HCT116 (cell line): ENCODE measurements around the gene FANK1. TPM values are rescaled to one million over a fixed set of nuclear protein-coding genes. Genes with fewer than 3 reads are reported as not detected.

ENCODE experiments used
- ATAC-seq: fragments of 200-7000 bp; cut with Tn5 transposase; 2 replicates; pipeline ENCODE4 v1.9.1; 2020; ENCODE audit warnings: mild to moderate bottlenecking, moderate library complexity
- BruUV-seq: library from RNA; stranded (reverse); fragments of 400-500 nt; replicated peaks from 2 replicates; lab custom pipeline; 2021; lab: Mats Ljungman, UMichigan
- CTCF ChIA-PET: fragments of 300-600 bp; sonication (Branson Sonifier 250); formaldehyde crosslinking; loops from one replicate; lab custom pipeline; 2021; ENCODE audit warnings: antibody characterized with exemption; lab: Charles Lee
- POLR2A ChIA-PET: fragments of 300-600, 350-600 bp; sonication (Branson Sonifier 250); formaldehyde crosslinking; loops from one replicate; lab custom pipeline; 2021; ENCODE audit warnings: antibody characterized with exemption; lab: Charles Lee
- RAD21 ChIA-PET, 2 experiments: fragments of 300-600 bp; sonication (Branson Sonifier 250); formaldehyde crosslinking; loops; one replicate each; lab custom pipeline; 2023; ENCODE audit warnings: low total read pairs in 2 of 2; ENCODE audit not compliant: uncharacterized antibody in 2 of 2, unreplicated experiment in 2 of 2, low non-redundant PET in 1 of 2; lab: Charles Lee
- DNase-seq: peaks from one replicate; pipeline ENCODE4 v3.0.0-alpha.2; 2010; ENCODE audit warnings: low read depth, low spot score
- H2AFZ ChIP-seq: fragments of 200-600 bp; shearing (Covaris generic), sonication (generic); 2 replicates; pipeline ENCODE4 v1.6.1; 2017; ENCODE audit warnings: low read depth, mixed run types, mixed read lengths, antibody characterized with exemption, low read length; ENCODE audit not compliant: poor library complexity, severe bottlenecking
- H3K27ac ChIP-seq: 2 replicates; pipeline ENCODE4 v1.5.1; 2012; ENCODE audit warnings: low read depth, low read length
- H3K27me3 ChIP-seq: fragments of 200-600 bp; sonication (generic); 2 replicates; pipeline ENCODE4 v1.6.1; 2016; ENCODE audit warnings: mixed run types, low read length, mixed read lengths; ENCODE audit not compliant: insufficient read depth
- H3K36me3 ChIP-seq, 2 experiments: fragments of 200-500 bp in 1 of 2; fragments of 200-600 bp in 1 of 2; sonication (Bioruptor generic) in 1 of 2; sonication (generic) in 1 of 2; 2 replicates each; pipeline versions ENCODE4 v1.5.1 to v1.6.1; 2014 to 2016; ENCODE audit warnings: low read length in 2 of 2, inconsistent platforms in 1 of 2, mixed read lengths in 1 of 2, mixed run types in 1 of 2; ENCODE audit not compliant: insufficient read depth in 2 of 2, control insufficient read depth in 1 of 2
- H3K4me1 ChIP-seq, 2 experiments: fragments of 200-600 bp in 1 of 2; sonication (generic) in 1 of 2; 2 replicates each; pipeline versions ENCODE4 v1.5.1 to v1.6.1; 2012 to 2017; ENCODE audit warnings: low read length in 2 of 2, inconsistent platforms in 1 of 2, mild to moderate bottlenecking in 1 of 2, mixed read lengths in 1 of 2, mixed run types in 1 of 2, moderate library complexity in 1 of 2; ENCODE audit not compliant: insufficient read depth in 2 of 2, control insufficient read depth in 1 of 2
- H3K4me2 ChIP-seq: fragments of 200-600 bp; sonication (generic); 2 replicates; pipeline ENCODE4 v1.6.1; 2017; ENCODE audit warnings: mixed run types, low read length, mixed read lengths
- H3K4me3 ChIP-seq, 2 experiments: fragments of 200-600 bp in 1 of 2; sonication (generic) in 1 of 2; replicated peaks in 1 of 2; 2 replicates each; pipeline ENCODE4 v1.5.1; 2011 to 2016; ENCODE audit warnings: low read length in 2 of 2, control low read depth in 1 of 2, low read depth in 1 of 2, mild to moderate bottlenecking in 1 of 2, mixed read lengths in 1 of 2, mixed run types in 1 of 2
- H3K79me2 ChIP-seq: fragments of 200-600 bp; sonication (generic); 2 replicates; pipeline ENCODE4 v1.6.1; 2017; ENCODE audit warnings: mild to moderate bottlenecking, mixed run types, low read length, moderate library complexity, mixed read lengths; ENCODE audit not compliant: insufficient read depth
- H3K9ac ChIP-seq: fragments of 200-600 bp; sonication (generic); 2 replicates; pipeline ENCODE4 v1.6.1; 2016; ENCODE audit warnings: low read length, mixed read lengths
- H3K9me2 ChIP-seq: fragments of 200-600 bp; sonication (generic), shearing (Covaris generic); 2 replicates; pipeline ENCODE4 v1.6.1; 2017; ENCODE audit warnings: mixed run types, mild to moderate bottlenecking, moderate library complexity; ENCODE audit not compliant: insufficient read depth
- H3K9me3 ChIP-seq, 2 experiments: fragments of 200-500 bp in 1 of 2; fragments of 200-600 bp in 1 of 2; sonication (Bioruptor generic) in 1 of 2; sonication (generic) in 1 of 2; 2 replicates each; pipeline ENCODE4 v1.6.1; 2014 to 2017; ENCODE audit warnings: low read length in 2 of 2, mixed read lengths in 2 of 2, inconsistent platforms in 1 of 2, low read depth in 1 of 2, mild to moderate bottlenecking in 1 of 2, mixed run types in 1 of 2, moderate library complexity in 1 of 2; ENCODE audit not compliant: control insufficient read depth in 1 of 2, insufficient read depth in 1 of 2
- H4K20me1 ChIP-seq: fragments of 200-600 bp; sonication (generic), shearing (Covaris generic); 2 replicates; pipeline ENCODE4 v1.6.1; 2017; ENCODE audit warnings: mixed run types, mild to moderate bottlenecking, moderate library complexity; ENCODE audit not compliant: insufficient read depth
- ELF1 ChIP-seq: IDR thresholded peaks from 2 replicates; pipeline ENCODE4 v1.6.1; 2012; ENCODE audit warnings: low read depth, borderline replicate concordance
- POLR2A ChIP-seq: IDR thresholded peaks from 2 replicates; pipeline ENCODE4 v1.7.0; 2011; ENCODE audit warnings: borderline replicate concordance; ENCODE audit not compliant: insufficient read depth, insufficient read length; ENCODE audit errors: extremely low read depth
- POLR2AphosphoS5 ChIP-seq: IDR thresholded peaks from 2 replicates; pipeline ENCODE4 v1.6.1; 2011; ENCODE audit warnings: mild to moderate bottlenecking, low read depth, low read length, moderate library complexity
- RAD21 ChIP-seq: IDR thresholded peaks from 2 replicates; pipeline ENCODE4 v1.6.1; 2012; ENCODE audit warnings: low read depth, mild to moderate bottlenecking
- SRF ChIP-seq: IDR thresholded peaks from 2 replicates; pipeline ENCODE4 v1.6.1; 2012; ENCODE audit warnings: low read depth
- YY1 ChIP-seq: IDR thresholded peaks from 2 replicates; pipeline ENCODE4 v1.6.1; 2011; ENCODE audit warnings: low read length, low read depth, moderate library complexity, mild to moderate bottlenecking; ENCODE audit not compliant: insufficient replicate concordance; ENCODE audit errors: extremely low read depth
- ZNF274 ChIP-seq: fragments of 200-500 bp; sonication (Bioruptor generic); IDR thresholded peaks from 2 replicates; pipeline ENCODE4 v1.6.1; 2014; ENCODE audit warnings: mild to moderate bottlenecking, low read depth, low read length, inconsistent platforms
- intact Hi-C: fragments of 100-400 bp; cut with micrococcal nuclease; formaldehyde crosslinking; loops from 2 replicates; pipeline ENCODE4 v1.10.0; 2022
- total RNA-seq: library from RNA; stranded (reverse); gene quantifications from one replicate; pipeline ENCODE4 v1.2.1, GENCODE V29; 2021; ENCODE audit not compliant: unreplicated experiment
- TF ChIP-seq, protein P1 (sequence below): IDR thresholded peaks from 2 replicates; pipeline ENCODE4 v1.6.1; 2012
- TF ChIP-seq, protein P2 (sequence below): IDR thresholded peaks from 2 replicates; pipeline ENCODE4 v1.6.1; 2011; ENCODE audit warnings: mild to moderate bottlenecking, low read length, moderate library complexity; ENCODE audit not compliant: insufficient replicate concordance; ENCODE audit errors: extremely low read depth

The FANK1 gene
- total RNA-seq, 1 experiment from 2014 or later = 5.4 TPM

DNA sequence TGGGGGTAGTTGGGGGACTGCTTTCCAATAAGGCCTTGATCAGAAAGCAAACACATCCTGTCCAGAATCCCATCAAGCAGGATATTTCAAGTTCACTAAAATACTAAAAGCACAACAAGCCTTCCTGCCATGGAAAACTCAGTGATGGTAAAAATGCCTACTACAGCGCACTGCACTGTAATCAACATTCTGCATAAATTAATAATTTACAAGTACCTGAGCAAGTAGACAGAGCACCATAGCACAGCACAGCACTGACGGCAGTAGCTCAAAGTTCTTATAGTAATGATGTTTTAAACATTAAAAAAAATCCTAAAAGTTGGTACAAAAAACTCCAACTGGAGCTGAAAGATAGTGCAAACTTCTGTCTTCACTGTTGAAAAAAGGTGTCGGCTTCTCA, 120.5 kb downstream of the FANK1 start:
- Histone ChIP-seq H3K9me2 (no peaks in the 10 kb centered on the region), H3K9ac (no peak overlapping the region), H3K79me2 (no peaks in the 10 kb centered on the region), H3K9me3 (no peaks in the 10 kb centered on the region), H3K4me3 (no peak overlapping the region), H4K20me1 (no peaks in the 10 kb centered on the region), H3K4me2 (no peak overlapping the region), H3K27ac (no peak overlapping the region), H3K36me3 (no peaks in the 10 kb centered on the region), H3K27me3 (no peaks in the 10 kb centered on the region), H3K4me1 (peaks cover 0 to 5% of the 10 kb centered on the region in 2 experiments; a peak in 1 of 4 replicates), H2AFZ (no peak overlapping the region)
- POLR2A ChIA-PET = no interaction called here
- no TSS peak for BruUV-seq
- CTCF ChIA-PET = no interaction called here
- DNase-seq = no peak
- RAD21 ChIA-PET = no interaction called here
- ATAC-seq = no peak
- intact Hi-C loops = no loop called here
- TF ChIP-seq YY1 (no peak), ELF1 (no peak), POLR2A (no peak), RAD21 (no peak), POLR2AphosphoS5 (no peak), SRF (no peak), ZNF274 (no peak)
- TF ChIP-seq, protein P1, sequence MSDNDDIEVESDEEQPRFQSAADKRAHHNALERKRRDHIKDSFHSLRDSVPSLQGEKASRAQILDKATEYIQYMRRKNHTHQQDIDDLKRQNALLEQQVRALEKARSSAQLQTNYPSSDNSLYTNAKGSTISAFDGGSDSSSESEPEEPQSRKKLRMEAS = no peak
- TF ChIP-seq, protein P2, sequence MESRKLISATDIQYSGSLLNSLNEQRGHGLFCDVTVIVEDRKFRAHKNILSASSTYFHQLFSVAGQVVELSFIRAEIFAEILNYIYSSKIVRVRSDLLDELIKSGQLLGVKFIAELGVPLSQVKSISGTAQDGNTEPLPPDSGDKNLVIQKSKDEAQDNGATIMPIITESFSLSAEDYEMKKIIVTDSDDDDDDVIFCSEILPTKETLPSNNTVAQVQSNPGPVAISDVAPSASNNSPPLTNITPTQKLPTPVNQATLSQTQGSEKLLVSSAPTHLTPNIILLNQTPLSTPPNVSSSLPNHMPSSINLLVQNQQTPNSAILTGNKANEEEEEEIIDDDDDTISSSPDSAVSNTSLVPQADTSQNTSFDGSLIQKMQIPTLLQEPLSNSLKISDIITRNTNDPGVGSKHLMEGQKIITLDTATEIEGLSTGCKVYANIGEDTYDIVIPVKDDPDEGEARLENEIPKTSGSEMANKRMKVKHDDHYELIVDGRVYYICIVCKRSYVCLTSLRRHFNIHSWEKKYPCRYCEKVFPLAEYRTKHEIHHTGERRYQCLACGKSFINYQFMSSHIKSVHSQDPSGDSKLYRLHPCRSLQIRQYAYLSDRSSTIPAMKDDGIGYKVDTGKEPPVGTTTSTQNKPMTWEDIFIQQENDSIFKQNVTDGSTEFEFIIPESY = no peak
- TF ChIP-seq, all 23 proteins: peak for 0
